GM19023 (cell line): ENCODE results near the gene SCN8A.

Source experiments
- ATAC-seq: cut with Tn5 transposase; IDR thresholded peaks from one replicate; pipeline ENCODE4 v1.9.1; 2021; ENCODE audit warnings: mild to moderate bottlenecking, moderate library complexity; ENCODE audit not compliant: unreplicated experiment

Gene SCN8A

GRCh38 chr12:51667269-51667668 lies 76.2 kb downstream of the SCN8A start:
- no peak for ATAC-seq

DNA sequence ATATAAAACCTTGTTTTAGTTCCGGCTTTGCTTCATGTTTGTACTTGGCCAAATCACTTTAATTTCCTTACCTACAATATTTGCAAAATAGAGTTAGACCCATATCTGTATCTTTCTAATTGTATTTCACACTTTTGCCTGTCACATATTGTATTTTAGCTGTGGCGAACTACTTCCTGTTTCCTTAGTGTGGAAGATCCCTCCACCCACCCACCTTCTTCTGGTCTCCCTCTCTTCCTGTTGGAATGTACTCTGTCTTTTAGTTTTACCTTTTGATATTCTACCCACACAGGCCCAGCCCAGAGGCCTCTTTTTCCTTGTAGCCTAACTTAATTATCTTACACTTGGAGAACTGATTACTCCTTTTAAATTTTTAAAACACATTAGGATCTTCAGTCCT lies 78.2 kb downstream of the SCN8A start:
- no peak for ATAC-seq

DNA sequence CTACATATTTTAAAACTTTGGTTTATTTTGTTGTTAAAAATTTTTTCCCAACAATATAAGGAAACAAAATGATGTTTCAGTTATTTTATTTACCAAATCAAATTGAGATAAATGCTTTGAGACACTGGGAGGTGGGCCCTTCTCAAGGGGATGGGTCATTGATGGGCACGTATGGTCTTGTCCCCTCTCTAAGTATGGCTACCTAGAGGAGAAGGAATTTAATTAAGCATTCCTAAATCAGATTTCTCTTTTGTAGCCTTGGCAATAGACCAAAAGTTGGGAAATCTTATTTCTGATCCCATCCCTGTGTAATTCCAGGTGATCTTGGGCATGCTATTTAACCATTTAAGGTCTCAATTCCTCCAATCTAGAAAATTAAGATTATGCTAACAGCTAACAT lies 79.0 kb downstream of the SCN8A start:
- no peak for ATAC-seq

- ATAC-seq = no peak
These were observed 81.3 kb downstream of the SCN8A start for GRCh38 chr12:51672334-51672733.

DNA sequence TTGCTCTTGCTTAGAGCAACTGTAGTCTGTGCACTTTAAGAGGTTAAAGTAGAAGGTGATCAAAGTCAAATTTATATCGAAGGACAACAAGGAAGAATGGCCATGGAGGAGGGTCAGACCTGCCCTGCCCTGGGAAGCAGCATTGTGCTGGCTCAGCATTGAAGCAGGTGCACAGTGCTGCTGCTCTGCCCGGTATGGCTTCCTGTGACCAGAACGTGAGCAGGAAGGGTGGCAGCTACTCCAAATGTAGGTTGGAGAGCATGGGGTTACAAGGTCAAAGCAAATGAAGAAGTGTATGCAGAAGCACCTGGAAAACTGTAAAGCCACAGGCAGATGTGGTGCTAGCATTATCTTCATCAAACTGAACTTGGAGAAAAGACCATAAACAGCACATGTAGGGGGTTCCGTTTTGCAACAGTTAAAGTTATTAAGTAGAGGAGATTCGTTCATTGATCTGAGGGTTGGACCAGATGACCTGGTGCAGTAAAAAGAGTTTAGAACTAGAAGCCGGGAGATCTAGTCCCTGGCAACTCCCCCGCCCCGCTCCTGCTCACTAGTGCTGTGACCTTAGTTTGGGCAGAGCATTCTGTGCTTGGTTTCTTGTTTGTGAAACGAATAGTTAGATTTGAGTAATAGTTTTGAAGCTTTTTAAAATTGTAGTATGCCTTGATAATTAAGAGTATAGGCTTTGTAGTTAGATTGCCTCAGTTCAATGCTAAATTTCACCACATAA lies 84.2 kb downstream of the SCN8A start:
- no peak for ATAC-seq

- ATAC-seq = no peak
These were observed 85.8 kb downstream of the SCN8A start for GRCh38 chr12:51676875-51677274.

GRCh38 chr12:51677284-51677968 lies 86.4 kb downstream of the SCN8A start:
- no peak for ATAC-seq

- no peak for ATAC-seq
These were observed 87.2 kb downstream of the SCN8A start for GRCh38 chr12:51678086-51678724.

DNA sequence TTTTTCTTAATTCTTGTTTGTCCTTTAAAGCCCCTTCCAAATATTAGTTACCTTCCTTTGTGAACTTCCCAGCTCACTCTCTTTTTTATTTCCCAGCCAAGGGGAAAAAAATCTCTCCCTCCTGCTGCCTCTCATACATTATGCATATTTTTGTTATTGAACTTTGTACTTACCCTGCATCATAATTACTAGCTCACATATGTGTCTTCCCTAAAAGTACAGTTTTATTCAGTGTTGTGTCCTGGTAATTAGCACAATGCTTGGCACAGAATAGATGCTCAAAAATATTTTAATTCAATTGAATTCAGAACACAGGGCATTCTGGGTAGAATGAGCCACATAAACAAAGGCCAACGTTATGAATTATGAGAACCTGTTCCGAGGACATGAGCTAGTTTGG lies 91.9 kb downstream of the SCN8A start:
- no peak for ATAC-seq

GRCh38 chr12:51683763-51684357 lies 92.8 kb downstream of the SCN8A start:
- ATAC-seq = no peak

GRCh38 chr12:51686727-51687126 lies 95.7 kb downstream of the SCN8A start:
- no peak for ATAC-seq

- ATAC-seq = no peak
These were observed 96.1 kb downstream of the SCN8A start for GRCh38 chr12:51687177-51687576.

DNA sequence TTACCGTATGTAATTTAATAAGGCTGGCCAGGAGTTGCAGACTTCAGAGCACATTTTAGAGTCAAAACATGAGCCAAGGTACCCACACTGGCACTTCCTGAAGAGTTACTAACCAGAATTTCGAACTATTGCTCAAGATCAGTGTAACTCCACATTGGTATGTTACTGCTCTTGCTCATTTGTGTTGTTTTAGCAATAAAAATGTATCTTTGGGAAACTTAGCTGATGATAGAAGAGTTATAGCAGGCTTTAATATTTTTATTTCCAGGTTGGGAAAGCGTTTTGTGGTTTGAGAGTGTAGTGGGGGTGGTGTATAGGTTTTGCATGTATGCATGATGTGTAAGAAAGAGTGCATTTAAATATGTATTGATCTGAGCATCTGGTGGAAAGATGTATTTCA lies 96.6 kb downstream of the SCN8A start:
- no peak for ATAC-seq

DNA sequence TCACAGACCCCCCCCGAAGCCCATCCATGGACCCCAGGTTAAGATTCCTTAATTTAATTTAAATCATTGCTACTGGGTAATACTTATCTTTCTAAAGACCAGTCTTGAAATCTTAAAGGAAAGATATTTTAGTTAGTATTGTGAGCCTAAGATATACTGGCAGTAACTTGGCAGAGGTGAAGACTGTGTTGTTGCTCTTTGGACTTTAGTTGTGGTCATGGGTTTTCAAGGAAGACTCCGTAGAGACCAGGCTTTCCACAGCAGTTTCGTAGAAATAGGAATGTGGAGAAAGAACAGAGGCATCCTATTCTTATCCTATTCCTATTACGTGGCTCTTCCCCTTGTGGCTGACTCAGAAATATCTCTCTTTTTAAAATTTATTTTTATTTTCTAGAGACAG lies 99.0 kb downstream of the SCN8A start:
- ATAC-seq = no peak

DNA sequence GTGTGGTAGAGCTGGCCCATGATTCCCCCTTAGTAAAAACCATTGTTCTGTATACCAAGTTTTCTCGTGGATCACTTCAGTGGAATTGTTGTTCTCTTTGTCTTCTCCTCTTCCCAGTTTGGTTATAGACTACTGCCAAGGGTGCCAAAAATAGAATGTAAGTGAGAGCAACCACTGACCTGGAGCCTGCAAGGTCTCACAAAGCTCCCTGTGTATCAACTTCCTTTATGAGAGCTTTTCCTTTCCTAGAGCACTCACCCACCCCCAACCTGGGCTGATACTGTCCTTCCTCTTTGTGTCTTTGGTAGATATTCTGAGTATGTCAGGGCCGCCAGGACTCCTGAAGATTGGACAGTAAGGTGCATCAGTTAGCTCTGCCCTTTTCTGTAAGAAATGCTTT lies 101.0 kb downstream of the SCN8A start:
- ATAC-seq = no peak

DNA sequence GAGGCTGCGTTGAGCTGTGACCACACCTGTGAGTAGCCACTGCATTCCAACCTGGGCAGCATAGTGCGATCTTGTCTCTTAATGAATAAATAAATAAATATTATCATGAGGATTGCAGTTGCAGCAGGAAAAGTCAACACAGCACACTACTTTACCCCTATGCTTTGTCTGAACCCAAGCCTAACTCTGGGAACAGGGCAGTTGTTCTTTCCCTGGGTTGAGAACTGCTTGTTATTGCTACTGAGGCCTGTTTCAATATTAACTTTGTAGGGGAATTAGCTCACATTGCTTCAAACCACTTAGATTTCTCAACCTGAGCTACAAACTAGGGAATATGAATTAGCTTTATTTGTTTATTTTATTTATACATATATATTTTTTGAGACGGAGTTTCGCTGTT lies 102.5 kb downstream of the SCN8A start:
- ATAC-seq = no peak

DNA sequence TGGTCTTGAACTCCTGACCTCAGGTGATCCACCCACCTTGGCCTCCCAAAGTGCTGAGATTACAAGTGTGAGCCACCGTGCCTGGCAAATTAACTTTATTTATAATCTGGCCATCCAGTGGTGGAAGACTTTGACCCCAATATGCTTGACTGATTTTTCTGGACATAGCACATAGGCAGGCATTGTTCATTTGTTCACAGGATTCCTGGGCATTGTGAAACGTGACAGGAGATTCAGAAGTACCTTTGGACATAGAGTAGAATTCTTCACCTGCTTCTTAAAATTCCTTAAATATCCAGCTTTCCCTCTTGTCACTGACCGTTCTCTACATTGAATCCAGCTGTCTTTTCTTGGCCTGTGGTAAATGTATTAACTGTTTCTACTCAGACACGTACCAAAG lies 103.1 kb downstream of the SCN8A start:
- ATAC-seq = no peak

- ATAC-seq = no peak
These were observed 104.4 kb downstream of the SCN8A start for GRCh38 chr12:51695241-51696010.

- ATAC-seq = no peak
These were observed 108.2 kb downstream of the SCN8A start for GRCh38 chr12:51699219-51699618.

GRCh38 chr12:51700887-51701286 lies 109.9 kb downstream of the SCN8A start:
- ATAC-seq = no peak

- ATAC-seq = no peak
These were observed 111.6 kb downstream of the SCN8A start for GRCh38 chr12:51702587-51702986.
